LNCAP (cell line): ENCODE measurements around the gene NAP1L1.

Experiments used
- CTCF ChIP-seq: fragments of 450-650 bp; IDR thresholded peaks from 2 replicates; pipeline ENCODE4 v1.5.1; 2017; ENCODE audit warnings: mild to moderate bottlenecking

Gene NAP1L1

DNA sequence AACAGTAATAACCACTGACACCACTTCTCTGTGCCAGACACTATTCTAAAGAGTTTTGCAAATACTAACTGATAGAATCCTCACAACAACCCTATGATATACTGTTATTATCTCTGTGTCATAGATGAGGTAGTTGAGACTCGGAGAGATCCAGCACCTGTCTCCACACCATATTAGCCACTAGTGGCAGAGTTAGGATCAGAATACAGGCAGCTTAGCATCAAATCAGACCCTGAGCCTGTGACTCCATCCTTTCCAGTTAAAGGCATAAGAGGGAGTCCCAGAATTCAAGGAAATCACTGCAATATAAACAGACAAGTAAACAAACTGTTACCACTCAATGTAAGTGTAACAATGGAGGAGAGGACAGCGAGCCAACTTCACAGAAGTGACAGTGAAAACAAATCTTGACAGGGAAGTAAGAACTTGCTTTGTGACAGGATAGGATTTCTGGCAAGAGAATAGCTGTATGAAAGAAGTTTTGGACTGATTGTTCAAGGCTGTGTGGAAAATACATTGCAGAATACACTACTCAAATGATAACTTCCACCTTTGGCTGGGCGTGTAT, 11.7 kb upstream of the NAP1L1 start:
- no peak for TF ChIP-seq CTCF

- no peak for TF ChIP-seq CTCF
Measured at GRCh38 chr12:76094754-76095153, 10.3 kb upstream of the NAP1L1 start.

DNA sequence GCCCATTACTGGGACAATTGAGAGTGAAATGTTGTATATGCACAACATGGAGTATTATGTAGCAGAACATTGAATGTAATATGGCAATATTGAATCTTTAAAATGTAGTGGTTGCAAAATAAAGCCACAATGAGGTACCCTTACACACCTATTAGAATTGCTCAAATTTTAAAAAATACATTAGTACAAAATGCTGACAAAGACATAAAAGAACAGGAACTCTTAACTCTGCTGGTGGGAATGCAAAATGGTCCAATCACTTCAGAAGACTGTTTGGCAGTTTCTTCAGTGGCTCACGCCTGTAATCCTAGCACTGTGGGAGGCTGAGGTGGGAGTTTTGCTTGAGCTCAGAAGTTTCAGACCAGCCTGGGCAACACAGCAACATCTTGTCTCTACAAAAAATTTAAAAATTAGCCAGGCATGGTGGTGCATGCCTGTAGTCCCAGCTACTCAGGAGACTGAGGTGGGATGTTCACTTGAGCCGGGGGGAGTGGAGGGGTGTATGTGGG, 6.8 kb upstream of the NAP1L1 start:
- no peak for TF ChIP-seq CTCF

DNA sequence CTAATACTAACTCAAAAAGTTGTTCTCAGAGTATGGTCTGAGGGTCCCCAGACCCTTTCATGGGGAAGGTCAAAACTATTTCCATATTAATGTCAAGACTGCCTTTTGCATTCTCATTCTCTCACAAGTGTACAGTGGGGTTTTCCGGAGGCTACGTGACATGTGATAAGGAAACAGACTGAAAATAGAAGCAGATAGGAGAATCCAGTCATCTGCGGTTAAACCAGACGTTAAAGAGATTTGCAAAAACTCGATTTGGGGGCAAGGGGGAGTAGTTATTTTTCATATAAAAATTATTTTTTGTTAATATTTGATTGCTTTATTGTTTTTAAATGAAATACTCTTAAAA, 1.0 kb upstream of the NAP1L1 start:
- no peak for TF ChIP-seq CTCF

DNA sequence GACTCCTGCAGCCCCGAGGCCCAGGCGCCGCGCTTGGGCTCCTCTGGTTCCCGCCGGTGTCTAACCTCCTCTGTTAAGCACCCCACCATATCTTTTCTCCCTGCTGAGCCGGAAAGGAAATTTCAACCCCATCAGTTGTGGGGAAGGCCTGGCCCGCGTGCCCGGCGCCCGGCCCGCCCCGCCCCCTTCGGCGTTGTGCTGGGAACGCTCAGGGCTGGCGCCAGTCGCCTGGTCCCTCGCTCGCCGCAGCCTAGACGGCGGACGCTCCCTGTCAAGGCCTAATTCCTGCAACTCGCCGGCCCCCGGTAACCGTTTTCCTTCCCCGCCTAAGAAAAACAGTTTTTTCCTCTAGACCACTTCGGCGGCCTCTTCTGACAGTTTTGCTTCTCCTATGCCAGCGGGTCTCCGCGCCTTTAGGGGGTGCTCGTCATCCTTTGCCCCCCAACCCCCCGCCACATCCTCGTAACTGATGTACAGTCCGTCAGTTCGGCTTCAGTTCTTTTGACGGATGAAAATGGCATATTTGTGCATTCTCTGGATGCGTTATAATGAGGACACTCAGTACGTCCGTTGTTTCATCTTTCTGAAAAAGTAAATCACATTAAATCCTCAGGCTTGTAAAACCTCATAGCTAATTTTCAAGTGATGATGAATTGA, 506 bp upstream of the NAP1L1 start:
- TF ChIP-seq CTCF, result peak; percentile 40; the same call in 1 of the 2 replicates

- no peak for TF ChIP-seq CTCF
Measured at GRCh38 chr12:76083246-76083903, 1.1 kb downstream of the NAP1L1 start.

DNA sequence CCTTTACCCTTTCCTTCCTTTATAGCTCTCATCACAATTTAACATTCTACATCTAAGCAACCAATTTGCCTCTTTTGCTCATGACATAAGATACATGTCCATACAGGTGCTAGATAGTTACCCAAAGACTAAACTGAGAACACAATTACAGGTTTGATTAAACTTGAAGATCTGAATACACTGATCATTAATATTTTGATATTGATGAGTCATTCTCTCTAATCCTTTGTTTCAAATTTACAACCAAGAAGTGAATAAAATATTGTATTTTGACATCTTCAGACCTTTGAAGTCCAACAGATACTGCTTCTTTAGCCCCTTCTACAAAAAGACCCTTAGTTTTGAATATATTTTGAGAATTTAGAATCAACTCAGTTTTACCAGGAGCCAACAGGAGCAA, 2.6 kb downstream of the NAP1L1 start:
- no peak for TF ChIP-seq CTCF
